Liver (tissue), 9 donors: ENCODE data around the gene PRMT5. TPM values are rescaled to one million over a fixed set of nuclear protein-coding genes. Genes with fewer than 3 reads are reported as not detected.
A peak's percentile ranks its signal among the peaks of the same experiment; 100 is the strongest.

Experiments used
- DNase-seq: peaks from one replicate; pipeline ENCODE4 v3.0.0-alpha.2; 2017; ENCODE audit warnings: low spot score
- H3K27ac ChIP-seq, 2 donors: one replicate each; pipeline ENCODE4 v1.7.0; 2013; ENCODE audit warnings: inconsistent platforms in 2 of 2, low read length in 2 of 2, control low read depth in 1 of 2, low read depth in 1 of 2, mild to moderate bottlenecking in 1 of 2
- H3K27me3 ChIP-seq, 4 donors: one replicate each; pipeline versions ENCODE4 v1.6.1 to v1.7.0; 2013; ENCODE audit warnings: low read length in 3 of 4, inconsistent platforms in 1 of 4, mild to moderate bottlenecking in 1 of 4, moderate library complexity in 1 of 4; ENCODE audit not compliant: control insufficient read depth in 4 of 4, insufficient read depth in 4 of 4
- H3K36me3 ChIP-seq, 4 donors: one replicate each; pipeline versions ENCODE4 v1.6.1 to v1.7.0; 2013; ENCODE audit warnings: low read length in 3 of 4, mild to moderate bottlenecking in 3 of 4, low read depth in 1 of 4, moderate library complexity in 1 of 4; ENCODE audit not compliant: control insufficient read depth in 4 of 4, insufficient read depth in 3 of 4
- H3K4me1 ChIP-seq, 4 donors: one replicate each; pipeline versions ENCODE4 v1.6.1 to v1.7.0; 2013; ENCODE audit warnings: low read length in 3 of 4, mild to moderate bottlenecking in 3 of 4, moderate library complexity in 1 of 4; ENCODE audit not compliant: control insufficient read depth in 4 of 4, insufficient read depth in 4 of 4
- H3K4me3 ChIP-seq, 3 donors: one replicate each; pipeline versions ENCODE4 v1.6.1 to v1.7.0; 2013; ENCODE audit warnings: low read length in 3 of 3, control low read depth in 1 of 3, low read depth in 1 of 3, mild to moderate bottlenecking in 1 of 3
- H3K9ac ChIP-seq, 2 donors: one replicate each; pipeline ENCODE4 v1.7.0; 2013; ENCODE audit warnings: low read length in 2 of 2, mild to moderate bottlenecking in 2 of 2, moderate library complexity in 2 of 2, control low read depth in 1 of 2, low read depth in 1 of 2
- H3K9me3 ChIP-seq, 4 donors: one replicate each; pipeline versions ENCODE4 v1.6.1 to v1.7.0; 2013; ENCODE audit warnings: low read length in 3 of 4; ENCODE audit not compliant: control insufficient read depth in 4 of 4
- CTCF ChIP-seq: fragments of 150-350 bp; IDR thresholded peaks from 2 replicates; pipeline ENCODE4 v1.5.1; 2017; ENCODE audit warnings: improper control_type of control experiment, low read depth, low read length; ENCODE audit not compliant: missing input control
- EGR1 ChIP-seq, 2 donors: IDR thresholded peaks; 2 replicates each; pipeline ENCODE4 v1.6.1; 2016 to 2018; ENCODE audit warnings: antibody characterized with exemption in 2 of 2, low read depth in 2 of 2
- FOXA1 ChIP-seq: IDR thresholded peaks from 2 replicates; pipeline ENCODE4 v1.6.1; 2016; ENCODE audit warnings: antibody characterized with exemption
- FOXA2 ChIP-seq: IDR thresholded peaks from 2 replicates; pipeline ENCODE4 v1.6.1; 2016; ENCODE audit warnings: antibody characterized with exemption
- GABPA ChIP-seq, 2 donors: IDR thresholded peaks in 1 of 2; conservative IDR thresholded peaks in 1 of 2; 2 replicates each; pipeline ENCODE4 v1.6.1; 2016; ENCODE audit warnings: antibody characterized with exemption in 2 of 2, mild to moderate bottlenecking in 1 of 2, moderate library complexity in 1 of 2
- HNF4A ChIP-seq, 2 donors: conservative IDR thresholded peaks; 2 replicates each; pipeline ENCODE4 v1.6.1; 2016; ENCODE audit warnings: antibody characterized with exemption in 2 of 2, mild to moderate bottlenecking in 2 of 2
- HNF4G ChIP-seq: IDR thresholded peaks from 2 replicates; pipeline ENCODE4 v1.6.1; 2016; ENCODE audit warnings: antibody characterized with exemption
- JUND ChIP-seq, 2 donors: IDR thresholded peaks; 2 replicates each; pipeline ENCODE4 v1.6.1; 2016; ENCODE audit warnings: antibody characterized with exemption in 2 of 2
- MAX ChIP-seq: IDR thresholded peaks from 2 replicates; pipeline ENCODE4 v1.6.1; 2016; ENCODE audit warnings: antibody characterized with exemption
- NR2F2 ChIP-seq: IDR thresholded peaks from 2 replicates; pipeline ENCODE4 v1.6.1; 2016; ENCODE audit warnings: antibody characterized with exemption
- RAD21 ChIP-seq, 2 donors: IDR thresholded peaks; 2 replicates each; pipeline ENCODE4 v1.6.1; 2016; ENCODE audit warnings: antibody characterized with exemption in 2 of 2, mild to moderate bottlenecking in 2 of 2
- REST ChIP-seq: IDR thresholded peaks from 2 replicates; pipeline ENCODE4 v1.6.1; 2016; ENCODE audit warnings: antibody characterized with exemption, mild to moderate bottlenecking
- RXRA ChIP-seq, 2 donors: IDR thresholded peaks; 2 replicates each; pipeline ENCODE4 v1.6.1; 2017 to 2018; ENCODE audit warnings: antibody characterized with exemption in 2 of 2, mild to moderate bottlenecking in 1 of 2
- SP1 ChIP-seq: IDR thresholded peaks from 2 replicates; pipeline ENCODE4 v1.6.1; 2018; ENCODE audit warnings: antibody characterized with exemption, mild to moderate bottlenecking
- TAF1 ChIP-seq: conservative IDR thresholded peaks from 2 replicates; pipeline ENCODE4 v1.6.1; 2016; ENCODE audit warnings: antibody characterized with exemption, mild to moderate bottlenecking
- YY1 ChIP-seq: IDR thresholded peaks from 2 replicates; pipeline ENCODE4 v1.6.1; 2016; ENCODE audit warnings: antibody characterized with exemption, mild to moderate bottlenecking
- ZBTB33 ChIP-seq: IDR thresholded peaks from 2 replicates; pipeline ENCODE4 v1.6.1; 2016; ENCODE audit warnings: antibody characterized with exemption
- WGBS: extraction: QIAGEN DNeasy Blood & Tissue Kit; methylation state at CpG from one replicate; pipeline ENCODE4 v1.1.7; 2013; 5-methylcytosine and 5-hydroxymethylcytosine counted together
- polyA plus RNA-seq, 2 donors: library from polyadenylated mRNA; stranded (reverse) in 1 of 2; unstranded in 1 of 2; fragments of 200-250 nt in 1 of 2; fragments of >200 nt in 1 of 2; fragmentation: Nextera tagmentation in 1 of 2; extraction: Ambion mirVana in 1 of 2; gene quantifications; one replicate each; pipeline versions ENCODE4 v1.2.1 to v1.2.3, GENCODE V29; 2013 to 2015
- total RNA-seq, 2 donors: library from RNA; depleted of rRNA; stranded (reverse); fragments of >200 nt; gene quantifications; one replicate each; pipeline ENCODE4 v1.2.3, GENCODE V29; 2014
- TF ChIP-seq, protein P1 (sequence below): IDR thresholded peaks from 2 replicates; pipeline ENCODE4 v1.6.1; 2016; ENCODE audit warnings: antibody characterized with exemption
- donor health status: healthy.
- donor health status: healthy.
- donor health status: healthy.
- donor health status: healthy.
- donor health status: healthy.

PRMT5 gene
- total and polyA plus RNA-seq, 4 donors = 14.1 to 28.2 (median 26.8) TPM

- WGBS = 13% methylated on average over 77 of the region's 77 CpGs
- no peaks in the 10 kb centered on the region for H3K9me3 ChIP-seq
- H3K9ac ChIP-seq = no peak overlapping the region
- H3K36me3 ChIP-seq = no peaks in the 10 kb centered on the region
- H3K27ac ChIP-seq = no peak overlapping the region
- peak; percentile 86 for DNase-seq
- peaks cover 0 to 4% (median 2%) of the 10 kb centered on the region in 4 donors for H3K4me1 ChIP-seq
- peak overlapping the region in 1 of 3 donors; percentile 38 for H3K4me3 ChIP-seq
- TF ChIP-seq CTCF = no peak
- no peak for TF ChIP-seq JUND (IDR thresholded peaks at IDR 0.05)
- no peak for TF ChIP-seq NR2F2
- no peak for TF ChIP-seq ZBTB33
- TF ChIP-seq MAX = no peak
- no peak for TF ChIP-seq YY1
- no peak for TF ChIP-seq HNF4A (conservative IDR thresholded peaks at IDR 0.05)
- TF ChIP-seq RAD21 (IDR thresholded peaks at IDR 0.05) = no peak
- TF ChIP-seq EGR1 (IDR thresholded peaks at IDR 0.05; ENCODE audit: low read depth in 2 of 2) = no peak
- no peak for TF ChIP-seq SP1
- no peak for TF ChIP-seq RXRA (IDR thresholded peaks at IDR 0.05)
- TF ChIP-seq FOXA1 = no peak
- no peak for TF ChIP-seq GABPA (IDR thresholded peaks at IDR 0.05 in 1 of 2, conservative IDR thresholded peaks at IDR 0.05 in 1 of 2)
- TF ChIP-seq, protein P1, sequence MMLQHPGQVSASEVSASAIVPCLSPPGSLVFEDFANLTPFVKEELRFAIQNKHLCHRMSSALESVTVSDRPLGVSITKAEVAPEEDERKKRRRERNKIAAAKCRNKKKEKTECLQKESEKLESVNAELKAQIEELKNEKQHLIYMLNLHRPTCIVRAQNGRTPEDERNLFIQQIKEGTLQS = no peak
- no peaks in the 10 kb centered on the region for H3K27me3 ChIP-seq
Observed at GRCh38 chr14:22886500-22887259, 42.5 kb downstream of the PRMT5 start.

- TF ChIP-seq FOXA2 = no peak
- TF ChIP-seq RAD21 (IDR thresholded peaks at IDR 0.05) = no peak
- no peak for TF ChIP-seq FOXA1
- TF ChIP-seq REST = no peak
- no peak for TF ChIP-seq ZBTB33
- no peak for TF ChIP-seq JUND (IDR thresholded peaks at IDR 0.05)
- no peak for TF ChIP-seq RXRA (IDR thresholded peaks at IDR 0.05)
- no peak for TF ChIP-seq EGR1 (IDR thresholded peaks at IDR 0.05; ENCODE audit: low read depth in 2 of 2)
- no peak for TF ChIP-seq MAX
- no peak for TF ChIP-seq SP1
- TF ChIP-seq NR2F2 = no peak
- TF ChIP-seq, protein P1 = no peak
- TF ChIP-seq YY1 = no peak
- no peak for TF ChIP-seq TAF1
- no peak for TF ChIP-seq HNF4G
- 94% methylated on average over 21 of the region's 21 CpGs for WGBS
- H3K4me1 ChIP-seq = peaks cover 0 to 4% (median 2%) of the 10 kb centered on the region in 4 donors
- no peak overlapping the region for H3K9ac ChIP-seq
- H3K27ac ChIP-seq = no peak overlapping the region
- no peak overlapping the region for H3K4me3 ChIP-seq
- DNase-seq = no peak
- no peaks in the 10 kb centered on the region for H3K27me3 ChIP-seq
- no peaks in the 10 kb centered on the region for H3K9me3 ChIP-seq
- no peaks in the 10 kb centered on the region for H3K36me3 ChIP-seq
Observed at GRCh38 chr14:22885975-22886374, 43.2 kb downstream of the PRMT5 start.
